Measurements from ENCODE around the gene TMEM179.

Gene TMEM179

DNA sequence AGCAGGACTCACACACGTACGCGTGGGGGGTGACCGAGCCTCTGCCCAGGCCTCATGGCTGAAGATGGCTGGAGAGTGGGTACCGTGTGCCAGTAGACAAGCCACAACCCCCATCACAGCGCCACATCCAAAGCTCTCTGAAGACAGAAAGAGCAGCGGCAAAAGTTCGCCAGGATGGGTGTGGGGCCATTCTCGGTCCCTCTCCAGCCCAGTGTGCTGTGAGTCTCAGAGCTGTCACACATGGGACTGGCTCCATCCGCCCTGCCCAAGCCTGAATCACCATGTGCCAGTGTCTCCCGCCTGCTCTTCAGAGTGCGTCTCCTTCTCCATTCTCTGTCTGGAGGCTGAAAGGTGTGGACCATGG is 5.7 kb downstream of the TMEM179 start:
- DNase-seq (ENCODE audit: low read depth in 3 of 3) = no peak

DNA sequence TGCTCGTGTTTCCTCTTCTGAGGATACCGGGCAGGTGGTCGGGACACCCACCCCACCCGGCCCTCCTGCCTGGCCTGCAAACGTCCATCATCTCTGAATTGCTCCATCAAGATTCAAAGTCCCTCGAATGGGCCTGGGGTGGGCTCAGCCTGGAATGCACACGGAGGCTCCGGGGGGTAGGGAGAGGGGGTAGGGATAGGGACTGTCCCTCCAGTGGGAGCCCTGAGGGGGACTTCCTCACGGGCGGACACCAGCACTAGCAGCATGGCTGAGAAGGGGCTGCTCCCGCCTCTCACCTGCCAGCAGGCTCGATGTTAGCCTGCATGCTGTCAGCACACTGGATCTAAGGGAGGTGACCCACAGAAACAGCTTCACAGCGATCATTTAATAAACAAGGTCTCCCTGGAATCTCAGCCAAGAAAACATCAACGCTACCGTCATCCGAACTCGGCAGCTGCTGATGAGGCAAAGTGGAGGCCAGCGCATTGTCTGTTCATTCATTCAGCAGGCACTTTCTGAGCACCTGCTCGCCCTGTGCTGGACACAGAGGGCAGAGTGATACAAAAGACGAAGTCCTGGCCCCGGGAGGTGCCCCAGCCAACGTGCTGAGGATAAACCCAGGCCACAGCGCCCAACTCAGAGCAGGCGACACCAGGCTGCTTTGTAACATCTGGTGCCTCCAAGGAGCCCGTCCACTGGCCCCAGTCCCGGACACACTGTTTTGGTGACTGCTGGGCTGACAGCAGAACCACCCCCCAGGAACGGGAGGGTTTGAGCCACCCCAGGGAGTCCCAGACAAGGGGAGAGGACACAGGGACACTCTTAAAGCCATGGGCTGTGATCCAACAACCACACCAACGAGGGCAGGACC is 6.3 kb downstream of the TMEM179 start:
- DNase-seq (ENCODE audit: low read depth in 3 of 3) = no peak

- DNase-seq (ENCODE audit: low read depth in 3 of 3) = no peak
Measured at GRCh38 chr14:104597576-104597975, 7.0 kb downstream of the TMEM179 start.

DNA sequence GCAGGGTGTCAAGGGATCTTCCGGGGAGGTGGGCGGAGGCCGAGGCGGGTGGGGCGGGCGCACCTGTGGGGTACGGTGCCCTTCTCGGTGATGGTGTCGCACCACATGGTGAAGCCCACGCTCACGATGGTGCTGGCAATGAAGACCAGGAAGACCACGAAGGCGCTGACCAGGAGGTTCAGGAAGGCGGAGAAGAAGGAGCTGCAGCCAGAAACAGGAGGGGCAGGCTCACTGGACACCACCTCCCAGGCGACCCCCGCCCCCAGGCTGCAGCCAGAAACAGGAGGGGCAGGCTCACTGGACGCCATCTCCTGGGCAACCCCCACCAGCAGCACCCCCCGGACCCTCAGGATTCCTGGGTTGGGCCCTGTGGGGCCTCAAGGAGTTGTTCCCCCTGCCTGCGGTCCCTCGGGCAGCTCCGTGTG is 7.6 kb downstream of the TMEM179 start:
- no peak for DNase-seq (ENCODE audit: low read depth in 3 of 3)

- no peak for DNase-seq (ENCODE audit: low read depth in 3 of 3)
Measured at GRCh38 chr14:104596451-104596918, 8.1 kb downstream of the TMEM179 start.

- no peak for DNase-seq (ENCODE audit: low read depth in 3 of 3)
Measured at GRCh38 chr14:104595911-104596450, 8.6 kb downstream of the TMEM179 start.

- DNase-seq (ENCODE audit: low read depth in 3 of 3) = no peak
Measured at GRCh38 chr14:104595116-104595675, 9.4 kb downstream of the TMEM179 start.

- DNase-seq (ENCODE audit: low read depth in 3 of 3) = no peak
Measured at GRCh38 chr14:104594310-104595046, 10.1 kb downstream of the TMEM179 start.

GRCh38 chr14:104593710-104594136 is 10.8 kb downstream of the TMEM179 start:
- no peak for DNase-seq (ENCODE audit: low read depth in 3 of 3)

- DNase-seq (ENCODE audit: low read depth in 3 of 3) = no peak
Measured at GRCh38 chr14:104593241-104593701, 11.3 kb downstream of the TMEM179 start.

DNA sequence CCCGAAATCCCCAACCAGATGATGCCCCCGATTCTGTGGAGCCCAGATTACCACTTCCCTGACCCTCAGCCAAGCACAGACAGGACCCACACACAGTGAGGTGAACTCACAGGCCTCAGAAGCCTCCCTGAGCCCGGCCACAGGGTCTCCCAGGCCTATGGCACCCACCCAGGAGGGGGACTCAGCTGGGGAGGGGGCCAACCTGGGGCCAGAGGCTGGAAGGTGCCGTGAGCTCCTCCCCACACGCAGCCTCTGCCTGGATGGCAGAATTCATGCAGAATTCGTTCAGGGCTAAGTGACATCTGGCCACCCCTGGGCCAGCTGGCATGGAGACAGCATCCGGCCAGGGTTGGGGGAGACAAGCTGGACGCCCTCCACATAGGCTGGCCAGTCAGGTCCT is 11.8 kb downstream of the TMEM179 start:
- no peak for DNase-seq (ENCODE audit: low read depth in 3 of 3)

DNA sequence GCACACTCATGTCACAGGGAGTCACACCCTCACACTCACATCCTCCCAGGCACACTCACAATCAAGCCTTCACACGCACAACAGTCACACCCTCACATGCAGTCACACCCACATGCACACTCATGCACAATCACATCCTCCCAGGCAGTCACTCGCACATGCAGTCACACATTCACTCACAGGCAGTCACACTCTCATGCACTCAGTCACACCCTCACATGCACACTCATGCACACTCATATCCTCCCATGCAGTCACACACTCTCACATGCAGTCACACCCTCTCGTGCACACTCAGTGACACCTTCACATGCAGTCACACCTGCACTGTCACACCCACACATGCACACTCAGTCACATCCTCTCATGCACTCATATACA is 12.3 kb downstream of the TMEM179 start:
- DNase-seq (ENCODE audit: low read depth in 3 of 3) = no peak

GRCh38 chr14:104591506-104592291 is 12.9 kb downstream of the TMEM179 start:
- DNase-seq (ENCODE audit: low read depth in 3 of 3) = no peak

- no peak for DNase-seq (ENCODE audit: low read depth in 3 of 3)
Measured at GRCh38 chr14:104591031-104591430, 13.5 kb downstream of the TMEM179 start.

- DNase-seq (ENCODE audit: low read depth in 3 of 3) = no peak
Measured at GRCh38 chr14:104590240-104590965, 14.2 kb downstream of the TMEM179 start.

GRCh38 chr14:104589338-104590195 is 15.0 kb downstream of the TMEM179 start:
- no peak for DNase-seq (ENCODE audit: low read depth in 3 of 3)

- no peak for DNase-seq (ENCODE audit: low read depth in 3 of 3)
Measured at GRCh38 chr14:104588066-104588857, 16.3 kb downstream of the TMEM179 start.

- no peak for DNase-seq (ENCODE audit: low read depth in 3 of 3)
Measured at GRCh38 chr14:104587641-104588040, 16.9 kb downstream of the TMEM179 start.
